Measurements from ENCODE around the gene PKNOX2.

GRCh38 chr11:125211948-125212340 is 47.4 kb downstream of the PKNOX2 start:
- TF ChIP-seq CTCF (IDR thresholded peaks at IDR 0.05; ENCODE audit: borderline replicate concordance, extremely low read depth, low read length, poor library complexity, severe bottlenecking) (no peak), EZH2 (IDR thresholded peaks at IDR 0.05; ENCODE audit: borderline replicate concordance, low read depth, low read length, severe bottlenecking) (no peak)
